Measurements from ENCODE around the gene GRAP.

DNA sequence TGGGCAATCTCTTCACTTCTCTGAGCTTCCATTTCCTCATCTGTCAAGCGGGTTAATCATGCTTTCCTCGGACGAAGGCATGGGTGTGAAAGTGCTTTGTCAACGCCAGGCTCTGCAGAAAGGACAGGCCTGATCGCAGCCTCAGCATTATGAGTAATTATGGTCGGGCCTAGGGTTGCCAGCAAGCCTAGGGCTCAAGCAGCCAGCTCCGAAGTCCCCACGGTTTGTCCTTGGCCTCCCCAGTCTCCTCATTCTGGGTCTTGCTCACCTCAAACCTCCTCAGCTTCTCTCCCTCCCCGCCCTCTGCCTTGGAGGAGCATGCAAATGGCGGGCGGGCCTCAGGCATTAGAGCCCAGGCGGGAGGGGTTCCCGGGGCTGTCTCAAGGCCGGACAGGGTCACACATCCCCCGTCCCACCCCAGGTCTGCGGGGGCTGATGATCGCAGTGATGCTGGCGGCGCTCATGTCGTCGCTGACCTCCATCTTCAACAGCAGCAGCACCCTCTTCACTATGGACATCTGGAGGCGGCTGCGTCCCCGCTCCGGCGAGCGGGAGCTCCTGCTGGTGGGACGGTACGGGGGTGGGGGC, 32.0 kb downstream of the GRAP start:
- TF ChIP-seq, protein P1, sequence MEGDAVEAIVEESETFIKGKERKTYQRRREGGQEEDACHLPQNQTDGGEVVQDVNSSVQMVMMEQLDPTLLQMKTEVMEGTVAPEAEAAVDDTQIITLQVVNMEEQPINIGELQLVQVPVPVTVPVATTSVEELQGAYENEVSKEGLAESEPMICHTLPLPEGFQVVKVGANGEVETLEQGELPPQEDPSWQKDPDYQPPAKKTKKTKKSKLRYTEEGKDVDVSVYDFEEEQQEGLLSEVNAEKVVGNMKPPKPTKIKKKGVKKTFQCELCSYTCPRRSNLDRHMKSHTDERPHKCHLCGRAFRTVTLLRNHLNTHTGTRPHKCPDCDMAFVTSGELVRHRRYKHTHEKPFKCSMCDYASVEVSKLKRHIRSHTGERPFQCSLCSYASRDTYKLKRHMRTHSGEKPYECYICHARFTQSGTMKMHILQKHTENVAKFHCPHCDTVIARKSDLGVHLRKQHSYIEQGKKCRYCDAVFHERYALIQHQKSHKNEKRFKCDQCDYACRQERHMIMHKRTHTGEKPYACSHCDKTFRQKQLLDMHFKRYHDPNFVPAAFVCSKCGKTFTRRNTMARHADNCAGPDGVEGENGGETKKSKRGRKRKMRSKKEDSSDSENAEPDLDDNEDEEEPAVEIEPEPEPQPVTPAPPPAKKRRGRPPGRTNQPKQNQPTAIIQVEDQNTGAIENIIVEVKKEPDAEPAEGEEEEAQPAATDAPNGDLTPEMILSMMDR (IDR thresholded peaks at IDR 0.05): no peak
- no peak for TF ChIP-seq POLR2A (IDR thresholded peaks at IDR 0.05)

Data from body of pancreas (tissue), 4 donors.